IMR-90 (cell line): ENCODE measurements around the gene AGBL2. TPM values are rescaled to one million over a fixed set of nuclear protein-coding genes. Genes with fewer than 3 reads are reported as not detected.

Experiments
- ATAC-seq: fragments of 200-7000 bp; cut with Tn5 transposase; 2 replicates; pipeline ENCODE4 v1.9.1; 2020; ENCODE audit warnings: low read depth, mild to moderate bottlenecking, moderate library complexity
- BruUV-seq: library from RNA; stranded (reverse); fragments of 400-500 nt; replicated peaks from 2 replicates; lab custom pipeline; 2021; lab: Mats Ljungman, UMichigan
- CTCF ChIA-PET: fragments of 300-600 bp; formaldehyde crosslinking; extraction: SDS; loops from one replicate; lab custom pipeline; 2021; ENCODE audit warnings: antibody characterized with exemption; lab: Yijun Ruan, JAX
- POLR2A ChIA-PET: fragments of 300-600 bp; sonication (Branson Sonifier 250); formaldehyde crosslinking; loops from one replicate; lab custom pipeline; 2022; ENCODE audit warnings: antibody characterized with exemption; ENCODE audit not compliant: unreplicated experiment; lab: Charles Lee
- DNase-seq: peaks from one replicate; pipeline ENCODE4 v3.0.0; 2013
- H2AFZ ChIP-seq: replicated peaks from 2 replicates; pipeline ENCODE3; 2013; ENCODE audit warnings: low read length, mild to moderate bottlenecking; ENCODE audit not compliant: poor library complexity
- H2AK5ac ChIP-seq: 2 replicates; pipeline ENCODE4 v1.6.1; 2013; ENCODE audit warnings: low read depth, low read length, inconsistent platforms
- H2AK9ac ChIP-seq: replicated peaks from 2 replicates; pipeline ENCODE3; 2013; ENCODE audit warnings: mild to moderate bottlenecking, low read depth, low read length, moderate library complexity; ENCODE audit not compliant: poor library complexity
- H2BK120ac ChIP-seq: 2 replicates; pipeline ENCODE4 v1.6.1; 2013; ENCODE audit warnings: low read depth, low read length, inconsistent platforms
- H2BK15ac ChIP-seq: 3 replicates; pipeline ENCODE4 v1.6.1; 2013; ENCODE audit warnings: low read depth, low read length, inconsistent platforms
- H2BK20ac ChIP-seq: 2 replicates; pipeline ENCODE4 v1.6.1; 2013; ENCODE audit warnings: low read depth, mild to moderate bottlenecking, inconsistent platforms, low read length, moderate library complexity
- H2BK5ac ChIP-seq: 2 replicates; pipeline ENCODE4 v1.6.1; 2013; ENCODE audit warnings: mild to moderate bottlenecking, low read depth, low read length, inconsistent platforms; ENCODE audit not compliant: poor library complexity, severe bottlenecking
- H3K14ac ChIP-seq: replicated peaks from 2 replicates; pipeline ENCODE4 v1.6.1; 2013; ENCODE audit warnings: low read depth, low read length, inconsistent platforms
- H3K18ac ChIP-seq: 2 replicates; pipeline ENCODE4 v1.6.1; 2013; ENCODE audit warnings: low read depth, low read length, control low read depth
- H3K23ac ChIP-seq: 2 replicates; pipeline ENCODE4 v1.6.1; 2013; ENCODE audit warnings: low read depth, low read length, inconsistent platforms
- H3K27ac ChIP-seq: 2 replicates; pipeline ENCODE4 v1.5.1; 2013; ENCODE audit warnings: mild to moderate bottlenecking, control low read depth, low read length; ENCODE audit not compliant: insufficient read depth
- H3K27me3 ChIP-seq: 2 replicates; pipeline ENCODE4 v1.6.1; 2013; ENCODE audit warnings: low read length; ENCODE audit not compliant: control insufficient read depth, insufficient read depth
- H3K36me3 ChIP-seq: 2 replicates; pipeline ENCODE4 v1.6.1; 2013; ENCODE audit warnings: low read length, mixed read lengths; ENCODE audit not compliant: control insufficient read depth, insufficient read depth
- H3K4ac ChIP-seq: 2 replicates; pipeline ENCODE4 v1.6.1; 2013; ENCODE audit warnings: low read depth, low read length, inconsistent platforms
- H3K4me1 ChIP-seq: 2 replicates; pipeline ENCODE4 v1.6.1; 2013; ENCODE audit warnings: low read length, mixed read lengths; ENCODE audit not compliant: control insufficient read depth, insufficient read depth
- H3K4me2 ChIP-seq: 2 replicates; pipeline ENCODE4 v1.6.1; 2013; ENCODE audit warnings: low read depth, mild to moderate bottlenecking, control low read depth, low read length, moderate library complexity
- H3K4me3 ChIP-seq: 2 replicates; pipeline ENCODE4 v1.5.1; 2013; ENCODE audit warnings: low read depth, mild to moderate bottlenecking, control low read depth, low read length, moderate library complexity; ENCODE audit not compliant: insufficient read depth
- H3K56ac ChIP-seq: 2 replicates; pipeline ENCODE4 v1.6.1; 2013; ENCODE audit warnings: low read length, inconsistent platforms; ENCODE audit not compliant: insufficient read depth; ENCODE audit errors: extremely low read depth
- H3K79me1 ChIP-seq, 2 experiments: 2 replicates each; pipeline ENCODE4 v1.6.1; 2013; ENCODE audit warnings: low read length in 2 of 2, inconsistent platforms in 1 of 2, low read depth in 1 of 2
- H3K9ac ChIP-seq: 2 replicates; pipeline ENCODE4 v1.6.1; 2013; ENCODE audit warnings: low read depth, low read length, control low read depth
- H3K9me1 ChIP-seq: 2 replicates; pipeline ENCODE4 v1.6.1; 2013; ENCODE audit warnings: low read length, inconsistent platforms; ENCODE audit not compliant: insufficient read depth
- H3K9me3 ChIP-seq: 2 replicates; pipeline ENCODE4 v1.6.1; 2013; ENCODE audit warnings: low read length; ENCODE audit not compliant: control insufficient read depth, insufficient read depth
- H4K20me1 ChIP-seq: 2 replicates; pipeline ENCODE4 v1.6.1; 2013; ENCODE audit warnings: low read length, inconsistent platforms; ENCODE audit not compliant: insufficient read depth
- H4K5ac ChIP-seq: 2 replicates; pipeline ENCODE4 v1.6.1; 2013; ENCODE audit warnings: mild to moderate bottlenecking, low read depth, low read length, control low read depth
- H4K8ac ChIP-seq, 2 experiments: 2 replicates each; pipeline ENCODE4 v1.6.1; 2013; ENCODE audit warnings: low read depth in 2 of 2, low read length in 2 of 2, control low read depth in 1 of 2, inconsistent platforms in 1 of 2
- H4K91ac ChIP-seq: 2 replicates; pipeline ENCODE4 v1.6.1; 2013; ENCODE audit warnings: low read depth, low read length, inconsistent platforms; ENCODE audit not compliant: insufficient read depth
- BHLHE40 ChIP-seq: fragments of 150-350 bp; IDR thresholded peaks from 2 replicates; pipeline ENCODE4 v1.6.1; 2016; ENCODE audit warnings: mild to moderate bottlenecking, low read depth, low read length
- CEBPB ChIP-seq: IDR thresholded peaks from 2 replicates; pipeline ENCODE4 v1.6.1; 2012; ENCODE audit warnings: low read depth, low read length, improper control_type of control experiment
- CHD1 ChIP-seq: IDR thresholded peaks from 2 replicates; pipeline ENCODE4 v1.6.1; 2012; ENCODE audit warnings: low read depth, low read length, improper control_type of control experiment
- FOS ChIP-seq: fragments of 150-350 bp; IDR thresholded peaks from 2 replicates; pipeline ENCODE4 v1.6.1; 2016; ENCODE audit warnings: low read depth, low read length
- MAFK ChIP-seq: IDR thresholded peaks from 2 replicates; pipeline ENCODE4 v1.6.1; 2012; ENCODE audit warnings: low read depth, low read length, improper control_type of control experiment
- MAZ ChIP-seq: IDR thresholded peaks from 2 replicates; pipeline ENCODE4 v1.6.1; 2012; ENCODE audit warnings: low read depth, mild to moderate bottlenecking, low read length, improper control_type of control experiment, moderate library complexity, borderline replicate concordance
- MXI1 ChIP-seq: IDR thresholded peaks from 2 replicates; pipeline ENCODE4 v1.6.1; 2012; ENCODE audit warnings: low read depth, mild to moderate bottlenecking, low read length, moderate library complexity, borderline replicate concordance
- NFE2L2 ChIP-seq: fragments of 150-350 bp; IDR thresholded peaks from 2 replicates; pipeline ENCODE4 v1.6.1; 2016; ENCODE audit warnings: low read depth, mild to moderate bottlenecking, low read length
- POLR2A ChIP-seq: IDR thresholded peaks from 2 replicates; pipeline ENCODE4 v1.6.1; 2012; ENCODE audit warnings: mild to moderate bottlenecking, low read depth, low read length
- RAD21 ChIP-seq: IDR thresholded peaks from 2 replicates; pipeline ENCODE4 v1.6.1; 2012; ENCODE audit warnings: low read length, improper control_type of control experiment
- RCOR1 ChIP-seq: IDR thresholded peaks from 2 replicates; pipeline ENCODE4 v1.6.1; 2012; ENCODE audit warnings: mild to moderate bottlenecking, low read length, improper control_type of control experiment; ENCODE audit not compliant: insufficient replicate concordance
- RFX5 ChIP-seq: IDR thresholded peaks from 2 replicates; pipeline ENCODE4 v1.8.0; 2012; ENCODE audit warnings: low read depth, mild to moderate bottlenecking, low read length, moderate library complexity
- SMC3 ChIP-seq: fragments of 150-350 bp; IDR thresholded peaks from 2 replicates; pipeline ENCODE4 v1.6.1; 2016; ENCODE audit warnings: low read depth, mild to moderate bottlenecking, antibody characterized with exemption, low read length, moderate library complexity
- WGBS, 2 experiments: methylation state at CpG; one replicate each; pipeline versions ENCODE4 v1.1.5 to v1.1.7; 2013; ENCODE audit warnings: missing lambda C conversion rate in 2 of 2; ENCODE audit not compliant: insufficient read length in 1 of 2; ENCODE audit errors: extremely low coverage in 2 of 2; 5-methylcytosine and 5-hydroxymethylcytosine counted together
- dilution Hi-C: fragments of 300-500 bp; cut with HindIII; formaldehyde crosslinking; loops from one replicate; pipeline ENCODE4 v1.14.3; 2018; ENCODE audit warnings: low sequenced_read_pairs; ENCODE audit not compliant: unreplicated experiment
- in situ Hi-C: fragments of 300-500 bp; cut with MboI; formaldehyde crosslinking; loops from 3 replicates; pipeline ENCODE4 v1.14.3; 2019; ENCODE audit warnings: low sequenced_read_pairs, inconsistent platforms, mixed read lengths
- intact Hi-C: fragments of 100-400 bp; cut with micrococcal nuclease; formaldehyde crosslinking; loops from 2 replicates; pipeline ENCODE4 v1.10.0; 2022
- polyA plus RNA-seq, 3 experiments: library from polyadenylated mRNA; depleted of rRNA; stranded (reverse); fragments of >200 nt; gene quantifications; 2 replicates each; pipeline ENCODE4 v1.2.3, GENCODE V29; 2012; ENCODE audit warnings: low replicate concordance in 1 of 3
- total RNA-seq: library from RNA; depleted of rRNA; stranded (reverse); fragments of >200 nt; gene quantifications from 2 replicates; pipeline ENCODE4 v1.2.3, GENCODE V29; 2012
- TF ChIP-seq, protein P1 (sequence below): conservative IDR thresholded peaks from 2 replicates; pipeline ENCODE4 v1.5.1; 2012; ENCODE audit warnings: mild to moderate bottlenecking, low read depth, low read length, improper control_type of control experiment
- TF ChIP-seq, protein P2 (sequence below): fragments of 150-350 bp; IDR thresholded peaks from 2 replicates; pipeline ENCODE4 v1.6.1; 2017; ENCODE audit warnings: mild to moderate bottlenecking, antibody characterized with exemption, low read length, low read depth
- TF ChIP-seq, protein P3 (sequence below): fragments of 150-350 bp; IDR thresholded peaks from 2 replicates; pipeline ENCODE4 v1.6.1; 2016; ENCODE audit warnings: low read depth, mild to moderate bottlenecking, low read length, moderate library complexity, borderline replicate concordance

AGBL2 gene
- total and polyA plus RNA-seq, 2 of the 4 experiments (the other 2 are of a cell fraction): 0.36 to 1.2 TPM

DNA sequence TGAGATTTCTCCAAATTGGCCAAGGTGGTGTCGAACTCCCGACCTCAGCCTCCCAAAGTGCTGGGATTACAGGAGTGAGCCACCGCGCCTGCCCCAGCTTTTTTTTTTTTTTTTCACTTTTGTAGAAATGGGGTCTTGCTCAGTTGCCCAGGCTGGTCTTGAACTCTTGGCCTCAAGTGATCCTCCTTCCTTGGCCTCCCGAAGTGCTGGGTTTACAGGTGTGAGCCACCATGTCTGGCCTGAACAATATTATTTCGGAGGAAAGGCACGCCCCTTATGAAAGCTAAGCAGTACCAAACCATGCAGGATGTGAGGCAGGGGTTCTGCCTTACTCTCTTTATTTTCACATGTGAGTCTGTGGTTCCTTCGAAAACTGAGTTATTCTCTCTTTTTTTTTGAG, 88.9 kb downstream of the AGBL2 start:
- in situ Hi-C loops (no loop called here), dilution Hi-C loops (no loop called here), intact Hi-C loops (loop anchor here (10.0 kb wide), 1 partner anchor 199 kb away; no protein-coding TSS in a partner anchor)
- H2BK20ac ChIP-seq: no peak overlapping the region
- no peak overlapping the region for H2BK5ac ChIP-seq
- DNase-seq (no peak), ATAC-seq (no peak)
- H3K27me3 ChIP-seq: no peaks in the 10 kb centered on the region
- no peak overlapping the region for H3K18ac ChIP-seq
- H2BK15ac ChIP-seq: no peak overlapping the region
- H3K4me2 ChIP-seq: no peak overlapping the region
- H4K8ac ChIP-seq: no peak overlapping the region
- no peaks in the 10 kb centered on the region for H3K4me1 ChIP-seq
- 0 out of 4 replicates have a peak, but pooled peaks cover 0 to 3% of the 10 kb centered on the region in 2 experiments for H3K79me1 ChIP-seq
- WGBS, 2 experiments: 100% methylated on average over 2 of the region's 8 CpGs; no CpG with 5 or more reads in 1 of the 2 experiments
- no peak overlapping the region for H2BK120ac ChIP-seq
- H3K23ac ChIP-seq: no peak overlapping the region
- no peak overlapping the region for H2AK5ac ChIP-seq
- peaks cover 46% of the 10 kb centered on the region for H3K36me3 ChIP-seq
- H3K14ac ChIP-seq: no peak overlapping the region
- no peaks in the 10 kb centered on the region for H3K9me3 ChIP-seq
- H3K9ac ChIP-seq: no peak overlapping the region
- CTCF ChIA-PET: interaction anchor here (0.7 kb wide), 1 partner anchor 31 kb away, joined by 6 read pairs; no protein-coding TSS in a partner anchor
- TF ChIP-seq CEBPB (no peak), BHLHE40 (no peak), NFE2L2 (no peak), RAD21 (no peak), SMC3 (no peak), MAFK (no peak), RFX5 (no peak), CHD1 (no peak), POLR2A (no peak), FOS (no peak), RCOR1 (no peak), MAZ (no peak), MXI1 (no peak)
- TF ChIP-seq, protein P1, sequence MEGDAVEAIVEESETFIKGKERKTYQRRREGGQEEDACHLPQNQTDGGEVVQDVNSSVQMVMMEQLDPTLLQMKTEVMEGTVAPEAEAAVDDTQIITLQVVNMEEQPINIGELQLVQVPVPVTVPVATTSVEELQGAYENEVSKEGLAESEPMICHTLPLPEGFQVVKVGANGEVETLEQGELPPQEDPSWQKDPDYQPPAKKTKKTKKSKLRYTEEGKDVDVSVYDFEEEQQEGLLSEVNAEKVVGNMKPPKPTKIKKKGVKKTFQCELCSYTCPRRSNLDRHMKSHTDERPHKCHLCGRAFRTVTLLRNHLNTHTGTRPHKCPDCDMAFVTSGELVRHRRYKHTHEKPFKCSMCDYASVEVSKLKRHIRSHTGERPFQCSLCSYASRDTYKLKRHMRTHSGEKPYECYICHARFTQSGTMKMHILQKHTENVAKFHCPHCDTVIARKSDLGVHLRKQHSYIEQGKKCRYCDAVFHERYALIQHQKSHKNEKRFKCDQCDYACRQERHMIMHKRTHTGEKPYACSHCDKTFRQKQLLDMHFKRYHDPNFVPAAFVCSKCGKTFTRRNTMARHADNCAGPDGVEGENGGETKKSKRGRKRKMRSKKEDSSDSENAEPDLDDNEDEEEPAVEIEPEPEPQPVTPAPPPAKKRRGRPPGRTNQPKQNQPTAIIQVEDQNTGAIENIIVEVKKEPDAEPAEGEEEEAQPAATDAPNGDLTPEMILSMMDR: no peak
- TF ChIP-seq, protein P2, sequence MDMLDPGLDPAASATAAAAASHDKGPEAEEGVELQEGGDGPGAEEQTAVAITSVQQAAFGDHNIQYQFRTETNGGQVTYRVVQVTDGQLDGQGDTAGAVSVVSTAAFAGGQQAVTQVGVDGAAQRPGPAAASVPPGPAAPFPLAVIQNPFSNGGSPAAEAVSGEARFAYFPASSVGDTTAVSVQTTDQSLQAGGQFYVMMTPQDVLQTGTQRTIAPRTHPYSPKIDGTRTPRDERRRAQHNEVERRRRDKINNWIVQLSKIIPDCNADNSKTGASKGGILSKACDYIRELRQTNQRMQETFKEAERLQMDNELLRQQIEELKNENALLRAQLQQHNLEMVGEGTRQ: no peak
- TF ChIP-seq, protein P3, sequence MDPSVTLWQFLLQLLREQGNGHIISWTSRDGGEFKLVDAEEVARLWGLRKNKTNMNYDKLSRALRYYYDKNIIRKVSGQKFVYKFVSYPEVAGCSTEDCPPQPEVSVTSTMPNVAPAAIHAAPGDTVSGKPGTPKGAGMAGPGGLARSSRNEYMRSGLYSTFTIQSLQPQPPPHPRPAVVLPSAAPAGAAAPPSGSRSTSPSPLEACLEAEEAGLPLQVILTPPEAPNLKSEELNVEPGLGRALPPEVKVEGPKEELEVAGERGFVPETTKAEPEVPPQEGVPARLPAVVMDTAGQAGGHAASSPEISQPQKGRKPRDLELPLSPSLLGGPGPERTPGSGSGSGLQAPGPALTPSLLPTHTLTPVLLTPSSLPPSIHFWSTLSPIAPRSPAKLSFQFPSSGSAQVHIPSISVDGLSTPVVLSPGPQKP: no peak
- H3K4ac ChIP-seq: no peak overlapping the region
- H3K56ac ChIP-seq: no peak overlapping the region
- H3K9me1 ChIP-seq: 0 out of 2 replicates have a peak, but pooled peaks cover 3% of the 10 kb centered on the region
- no peak overlapping the region for H3K4me3 ChIP-seq
- H4K5ac ChIP-seq: no peak overlapping the region
- no peaks in the 10 kb centered on the region for H4K20me1 ChIP-seq
- H4K91ac ChIP-seq: no peak overlapping the region
- no TSS peak for BruUV-seq
- no peak overlapping the region for H2AFZ ChIP-seq
- no peak overlapping the region for H3K27ac ChIP-seq
- no peak overlapping the region for H2AK9ac ChIP-seq
- POLR2A ChIA-PET: no interaction called here
